Gastroesophageal sphincter (tissue), 3 donors: Measurements from ENCODE around the gene TNFAIP8.

Experiments used
- POLR2A ChIP-seq, 2 donors: fragments of 450-650 bp; IDR thresholded peaks; one replicate each; pipeline ENCODE4 v1.6.1; 2017; ENCODE audit warnings: antibody characterized with exemption in 2 of 2, mild to moderate bottlenecking in 2 of 2, moderate library complexity in 1 of 2
- TF ChIP-seq, protein P1 (sequence below), 4 experiments: fragments of 200-600 bp in 2 of 4; fragments of 450-650 bp in 2 of 4; sonication (generic) in 1 of 4; IDR thresholded peaks; one replicate each; pipeline ENCODE4 v1.5.1; 2017 to 2019; ENCODE audit warnings: antibody characterized with exemption in 4 of 4, mild to moderate bottlenecking in 2 of 4, moderate library complexity in 2 of 4

DNA sequence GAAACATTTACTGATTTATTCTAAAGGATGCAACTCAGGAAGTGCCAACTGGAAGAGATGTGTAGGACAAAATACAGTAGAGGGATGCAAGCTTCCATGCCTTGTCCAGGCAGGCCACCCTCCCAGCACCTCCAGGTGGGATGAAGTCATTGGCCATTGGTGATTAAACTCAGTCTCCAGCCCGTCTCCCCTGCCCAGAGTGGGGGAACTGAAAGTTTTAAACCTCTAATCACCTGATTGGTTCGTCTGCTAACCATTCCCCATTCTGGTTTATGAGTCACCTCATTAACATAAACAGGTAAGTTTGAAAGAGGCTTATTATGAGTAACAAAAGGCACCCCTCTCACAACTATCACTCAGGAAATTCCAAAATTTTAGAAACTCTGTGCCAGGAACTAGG lies 8.1 kb downstream of the TNFAIP8 start:
- TF ChIP-seq, protein P1, sequence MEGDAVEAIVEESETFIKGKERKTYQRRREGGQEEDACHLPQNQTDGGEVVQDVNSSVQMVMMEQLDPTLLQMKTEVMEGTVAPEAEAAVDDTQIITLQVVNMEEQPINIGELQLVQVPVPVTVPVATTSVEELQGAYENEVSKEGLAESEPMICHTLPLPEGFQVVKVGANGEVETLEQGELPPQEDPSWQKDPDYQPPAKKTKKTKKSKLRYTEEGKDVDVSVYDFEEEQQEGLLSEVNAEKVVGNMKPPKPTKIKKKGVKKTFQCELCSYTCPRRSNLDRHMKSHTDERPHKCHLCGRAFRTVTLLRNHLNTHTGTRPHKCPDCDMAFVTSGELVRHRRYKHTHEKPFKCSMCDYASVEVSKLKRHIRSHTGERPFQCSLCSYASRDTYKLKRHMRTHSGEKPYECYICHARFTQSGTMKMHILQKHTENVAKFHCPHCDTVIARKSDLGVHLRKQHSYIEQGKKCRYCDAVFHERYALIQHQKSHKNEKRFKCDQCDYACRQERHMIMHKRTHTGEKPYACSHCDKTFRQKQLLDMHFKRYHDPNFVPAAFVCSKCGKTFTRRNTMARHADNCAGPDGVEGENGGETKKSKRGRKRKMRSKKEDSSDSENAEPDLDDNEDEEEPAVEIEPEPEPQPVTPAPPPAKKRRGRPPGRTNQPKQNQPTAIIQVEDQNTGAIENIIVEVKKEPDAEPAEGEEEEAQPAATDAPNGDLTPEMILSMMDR (IDR thresholded peaks at IDR 0.05): no peak
- TF ChIP-seq POLR2A (IDR thresholded peaks at IDR 0.05): no peak
